HG02885 (cell line): ENCODE data around the gene SPARCL1.

ENCODE experiments used
- ATAC-seq: cut with Tn5 transposase; IDR thresholded peaks from one replicate; pipeline ENCODE4 v1.9.1; 2021; ENCODE audit warnings: mild to moderate bottlenecking; ENCODE audit not compliant: unreplicated experiment, poor library complexity

The SPARCL1 gene

GRCh38 chr4:87541956-87542709 is 13.0 kb upstream of the SPARCL1 start:
- no peak for ATAC-seq

GRCh38 chr4:87541521-87541920 is 12.3 kb upstream of the SPARCL1 start:
- no peak for ATAC-seq

- no peak for ATAC-seq
These were observed 11.2 kb upstream of the SPARCL1 start for GRCh38 chr4:87540146-87541058.

GRCh38 chr4:87532907-87533306 is 3.7 kb upstream of the SPARCL1 start:
- ATAC-seq, result no peak

GRCh38 chr4:87532109-87532508 is 2.9 kb upstream of the SPARCL1 start:
- ATAC-seq, result no peak

GRCh38 chr4:87531621-87532020 is 2.4 kb upstream of the SPARCL1 start:
- ATAC-seq, result no peak

- ATAC-seq, result no peak
These were observed 1.7 kb upstream of the SPARCL1 start for GRCh38 chr4:87530868-87531267.

GRCh38 chr4:87530229-87530628 is 1.1 kb upstream of the SPARCL1 start:
- ATAC-seq, result no peak

- no peak for ATAC-seq
These were observed 1.6 kb downstream of the SPARCL1 start for GRCh38 chr4:87527431-87528220.

GRCh38 chr4:87525636-87526295 is 3.4 kb downstream of the SPARCL1 start:
- ATAC-seq, result no peak

GRCh38 chr4:87524456-87524855 is 4.7 kb downstream of the SPARCL1 start:
- ATAC-seq, result no peak

- ATAC-seq, result no peak
These were observed 5.9 kb downstream of the SPARCL1 start for GRCh38 chr4:87523307-87523706.

- peak; percentile 75 for ATAC-seq
These were observed 7.3 kb downstream of the SPARCL1 start for GRCh38 chr4:87521757-87522374.

GRCh38 chr4:87521319-87521718 is 7.9 kb downstream of the SPARCL1 start:
- no peak for ATAC-seq

- ATAC-seq, result no peak
These were observed 11.6 kb downstream of the SPARCL1 start for GRCh38 chr4:87517621-87518020.

GRCh38 chr4:87516683-87517082 is 12.5 kb downstream of the SPARCL1 start:
- no peak for ATAC-seq

GRCh38 chr4:87512400-87512799 is 16.8 kb downstream of the SPARCL1 start:
- no peak for ATAC-seq

- ATAC-seq, result no peak
These were observed 17.7 kb downstream of the SPARCL1 start for GRCh38 chr4:87511500-87511899.

GRCh38 chr4:87510747-87511146 is 18.4 kb downstream of the SPARCL1 start:
- no peak for ATAC-seq
